GM12891 (cell line): ENCODE data around the gene KCTD2.

ENCODE experiments used
- POLR2A ChIP-seq: IDR thresholded peaks from 2 replicates; pipeline ENCODE4 v1.6.1; 2011; ENCODE audit warnings: low read depth, low read length, control low read depth
- POLR2AphosphoS5 ChIP-seq: IDR thresholded peaks from 2 replicates; pipeline ENCODE4 v1.6.1; 2011; ENCODE audit warnings: low read depth, low read length, control low read depth
- TAF1 ChIP-seq: IDR thresholded peaks from 2 replicates; pipeline ENCODE4 v1.6.1; 2011; ENCODE audit warnings: low read depth, low read length, control low read depth

GRCh38 chr17:74998783-74999182, 48.2 kb upstream of the KCTD2 start:
- TF ChIP-seq TAF1 (no peak), POLR2A (no peak), POLR2AphosphoS5 (no peak)
